H1 (cell line): ENCODE data around the gene THOP1. TPM values are rescaled to one million over a fixed set of nuclear protein-coding genes. Genes with fewer than 3 reads are reported as not detected.

Experiments used
- CTCF ChIA-PET: fragments of 300-600 bp; sonication (Branson Sonifier 250); formaldehyde crosslinking; loops from one replicate; lab custom pipeline; 2021; ENCODE audit not compliant: partially characterized antibody; lab: Charles Lee
- POLR2A ChIA-PET: fragments of 300-600 bp; sonication (Branson Sonifier 250); formaldehyde crosslinking; loops from one replicate; lab custom pipeline; 2021; ENCODE audit warnings: inconsistent platforms; ENCODE audit not compliant: partially characterized antibody; lab: Charles Lee
- DNase-seq, 2 experiments: peaks; one replicate each; pipeline versions ENCODE4 v3.0.0 to v3.0.0-alpha.2; 2010 to 2022; ENCODE audit warnings: low spot score in 2 of 2, low read depth in 1 of 2, mixed read lengths in 1 of 2
- FAIRE-seq: peaks from 2 replicates; lab custom pipeline; 2011; peaks lifted over from hg19 to GRCh38; lab: Jason Lieb, UNC
- H2AFZ ChIP-seq: 2 replicates; pipeline ENCODE4 v1.8.1; 2012; ENCODE audit warnings: low read length, inconsistent platforms
- H2AK5ac ChIP-seq: 2 replicates; pipeline ENCODE4 v1.6.1; 2013; ENCODE audit warnings: low read depth, low read length
- H2BK120ac ChIP-seq: replicated peaks from 2 replicates; pipeline ENCODE3; 2013; ENCODE audit warnings: low read depth, low read length, inconsistent platforms
- H2BK12ac ChIP-seq: 2 replicates; pipeline ENCODE4 v1.6.1; 2013; ENCODE audit warnings: low read depth, low read length
- H2BK15ac ChIP-seq: 2 replicates; pipeline ENCODE4 v1.6.1; 2013; ENCODE audit warnings: low read length
- H2BK20ac ChIP-seq: 2 replicates; pipeline ENCODE4 v1.6.1; 2013; ENCODE audit warnings: low read length
- H2BK5ac ChIP-seq: 2 replicates; pipeline ENCODE4 v1.6.1; 2013; ENCODE audit warnings: low read depth, low read length
- H3K14ac ChIP-seq: 2 replicates; pipeline ENCODE4 v1.6.1; 2013; ENCODE audit warnings: inconsistent platforms; ENCODE audit not compliant: insufficient read length
- H3K18ac ChIP-seq: 2 replicates; pipeline ENCODE4 v1.6.1; 2013; ENCODE audit warnings: low read length; ENCODE audit errors: extremely low read depth
- H3K23ac ChIP-seq: 2 replicates; pipeline ENCODE4 v1.6.1; 2013; ENCODE audit warnings: inconsistent platforms; ENCODE audit not compliant: insufficient read length
- H3K23me2 ChIP-seq: 2 replicates; pipeline ENCODE4 v1.6.1; 2013; ENCODE audit warnings: low read depth, low read length
- H3K27ac ChIP-seq: 2 replicates; pipeline ENCODE4 v1.6.1; 2011; ENCODE audit warnings: low read depth, low read length, inconsistent platforms
- H3K27me3 ChIP-seq, 4 experiments: replicated peaks in 1 of 4; 1 replicate in 1 of 4; 2 replicates in 3 of 4; pipeline versions ENCODE4 v1.6.1 to v1.8.1; 2011 to 2013; ENCODE audit warnings: low read length in 3 of 4, mild to moderate bottlenecking in 3 of 4, inconsistent platforms in 2 of 4, mixed read lengths in 2 of 4, moderate library complexity in 1 of 4; ENCODE audit not compliant: control insufficient read depth in 3 of 4, insufficient read depth in 3 of 4; ENCODE audit errors: extremely low read depth in 1 of 4
- H3K36me3 ChIP-seq, 4 experiments: 2 replicates each; pipeline versions ENCODE4 v1.6.1 to v1.8.1; 2011 to 2013; ENCODE audit warnings: mild to moderate bottlenecking in 4 of 4, low read length in 3 of 4, moderate library complexity in 2 of 4, control low read depth in 1 of 4, inconsistent platforms in 1 of 4; ENCODE audit not compliant: insufficient read depth in 4 of 4, control insufficient read depth in 2 of 4
- H3K4ac ChIP-seq: replicated peaks from 2 replicates; pipeline ENCODE3; 2013; ENCODE audit warnings: low read length, low read depth, mixed read lengths, inconsistent platforms; ENCODE audit not compliant: insufficient read length
- H3K4me1 ChIP-seq, 4 experiments: replicated peaks in 1 of 4; 1 replicate in 1 of 4; 2 replicates in 3 of 4; pipeline versions ENCODE4 v1.6.1 to v1.8.1; 2011 to 2013; ENCODE audit warnings: low read length in 3 of 4, inconsistent platforms in 2 of 4, mixed read lengths in 1 of 4; ENCODE audit not compliant: insufficient read depth in 4 of 4, control insufficient read depth in 3 of 4
- H3K4me2 ChIP-seq, 2 experiments: 2 replicates each; pipeline versions ENCODE4 v1.6.1 to v1.8.1; 2011 to 2013; ENCODE audit warnings: low read depth in 2 of 2, low read length in 2 of 2, control low read depth in 1 of 2, inconsistent platforms in 1 of 2, mild to moderate bottlenecking in 1 of 2; ENCODE audit not compliant: insufficient read depth in 1 of 2
- H3K4me3 ChIP-seq, 4 experiments: fragments of 200-600, 300-600 bp in 1 of 4; sonication (generic), shearing (Covaris generic), sonication (Bioruptor Twin) in 1 of 4; 2 replicates each; pipeline versions ENCODE4 v1.5.1 to v1.8.1; 2011 to 2016; ENCODE audit warnings: low read length in 4 of 4, low read depth in 3 of 4, control low read depth in 2 of 4, inconsistent platforms in 2 of 4, mild to moderate bottlenecking in 2 of 4, mixed read lengths in 1 of 4, moderate library complexity in 1 of 4; ENCODE audit not compliant: insufficient read depth in 2 of 4; ENCODE audit errors: extremely low read depth in 1 of 4
- H3K56ac ChIP-seq: replicated peaks from 2 replicates; pipeline ENCODE3; 2013; ENCODE audit warnings: low read depth, mild to moderate bottlenecking, mixed read lengths, low read length, inconsistent platforms; ENCODE audit not compliant: insufficient read length
- H3K79me1 ChIP-seq: 2 replicates; pipeline ENCODE4 v1.6.1; 2013; ENCODE audit warnings: low read depth, low read length, control low read depth
- H3K79me2 ChIP-seq, 2 experiments: 2 replicates each; pipeline versions ENCODE4 v1.6.1 to v1.8.1; 2012 to 2013; ENCODE audit warnings: low read length in 2 of 2, mild to moderate bottlenecking in 2 of 2, inconsistent platforms in 1 of 2; ENCODE audit not compliant: insufficient read depth in 2 of 2, control insufficient read depth in 1 of 2
- H3K9ac ChIP-seq, 4 experiments: replicated peaks in 1 of 4; 1 replicate in 1 of 4; 2 replicates in 3 of 4; pipeline versions ENCODE4 v1.6.1 to v1.8.1; 2011 to 2013; ENCODE audit warnings: low read depth in 3 of 4, low read length in 3 of 4, control low read depth in 2 of 4, mild to moderate bottlenecking in 2 of 4, moderate library complexity in 2 of 4, inconsistent platforms in 1 of 4; ENCODE audit errors: extremely low read depth in 1 of 4
- H3K9me3 ChIP-seq, 2 experiments: 2 replicates each; pipeline versions ENCODE4 v1.6.1 to v1.8.1; 2012 to 2013; ENCODE audit warnings: mild to moderate bottlenecking in 2 of 2, moderate library complexity in 2 of 2, control low read depth in 1 of 2, inconsistent platforms in 1 of 2, low read depth in 1 of 2, low read length in 1 of 2, mixed read lengths in 1 of 2; ENCODE audit not compliant: insufficient read depth in 2 of 2
- H4K20me1 ChIP-seq, 2 experiments: replicated peaks in 1 of 2; 2 replicates each; pipeline versions ENCODE3 to v1.8.1; 2011 to 2013; ENCODE audit warnings: inconsistent platforms in 2 of 2, low read length in 2 of 2, mild to moderate bottlenecking in 1 of 2; ENCODE audit not compliant: insufficient read depth in 2 of 2, control insufficient read depth in 1 of 2
- H4K5ac ChIP-seq: 2 replicates; pipeline ENCODE4 v1.6.1; 2013; ENCODE audit warnings: low read length, low read depth, mixed read lengths, inconsistent platforms; ENCODE audit not compliant: insufficient read length
- H4K8ac ChIP-seq: 2 replicates; pipeline ENCODE4 v1.8.0; 2013; ENCODE audit warnings: mild to moderate bottlenecking, moderate library complexity, low read length, inconsistent platforms; ENCODE audit not compliant: insufficient read depth; ENCODE audit errors: extremely low read depth
- H4K91ac ChIP-seq: replicated peaks from 2 replicates; pipeline ENCODE3; 2013; ENCODE audit warnings: low read length, mixed read lengths, inconsistent platforms; ENCODE audit not compliant: insufficient read length
- CTCF ChIP-seq, 3 experiments: IDR thresholded peaks; 1 replicate in 2 of 3; 2 replicates in 1 of 3; pipeline versions ENCODE4 v1.5.1 to v1.6.1; 2011; ENCODE audit warnings: low read length in 3 of 3, mild to moderate bottlenecking in 3 of 3, inconsistent platforms in 2 of 3, low read depth in 1 of 3, moderate library complexity in 1 of 3; ENCODE audit not compliant: insufficient read depth in 1 of 3; ENCODE audit errors: control extremely low read depth in 1 of 3
- KDM1A ChIP-seq: fragments of 200-600, 300-600 bp; sonication (generic); IDR thresholded peaks from 2 replicates; pipeline ENCODE4 v1.7.1; 2016; ENCODE audit warnings: mild to moderate bottlenecking, low read length, borderline replicate concordance
- WGBS, 2 experiments: shearing (Covaris generic) in 1 of 2; methylation state at CpG; one replicate each; pipeline versions ENCODE4 v1.1.6 to v1.1.7; 2013 to 2015; ENCODE audit warnings: low lambda C conversion rate in 2 of 2, mixed read lengths in 2 of 2, inconsistent platforms in 1 of 2, low coverage in 1 of 2, missing lambda C conversion rate in 1 of 2; ENCODE audit not compliant: insufficient replicate concordance in 2 of 2, insufficient coverage in 1 of 2, insufficient read length in 1 of 2; ENCODE audit errors: extremely low coverage in 1 of 2, missing lambda C conversion rate in 1 of 2; 5-methylcytosine and 5-hydroxymethylcytosine counted together
- polyA plus RNA-seq, 7 experiments: library from polyadenylated mRNA; depleted of rRNA in 3 of 7; stranded (reverse) in 5 of 7; unstranded in 2 of 7; fragments of >200 nt in 5 of 7; fragments of 200-250 nt in 2 of 7; gene quantifications; 1 replicate in 5 of 7; 2 replicates in 1 of 7; 4 replicates in 1 of 7; pipeline versions ENCODE4 v1.2.1 to v1.2.3, GENCODE V29; 2011 to 2013; ENCODE audit warnings: missing spikeins in 2 of 7, mixed read lengths in 2 of 7
- total RNA-seq: library from RNA; stranded (reverse); fragmentation: NEBNext Ultra II Directional; extraction: Animal tissue kit (Norgen Biotek cat#: 25700); gene quantifications from 2 replicates; pipeline ENCODE4 v1.2.1, GENCODE V29; 2021

THOP1 gene
- total and polyA plus RNA-seq, 2 of the 8 experiments (the other 6 are each of a cell fraction or from before 2014, with no cell fraction given): 136 to 159 TPM

- Histone ChIP-seq H2BK20ac (no peak overlapping the region), H2BK15ac (no peak overlapping the region), H2AFZ (no peak overlapping the region), H3K36me3 (peaks cover 0 to 12% (median 5%) of the 10 kb centered on the region in 4 experiments; a peak in 4 of 8 replicates), H4K5ac (no peak overlapping the region), H3K9ac (no peak overlapping the region), H3K18ac (no peak overlapping the region), H4K91ac (no peak overlapping the region), H2BK12ac (no peak overlapping the region), H3K4me1 (no peaks in the 10 kb centered on the region), H3K23ac (no peak overlapping the region), H2BK120ac (no peak overlapping the region), H2BK5ac (no peak overlapping the region), H3K56ac (no peak overlapping the region), H3K79me2 (no peaks in the 10 kb centered on the region), H3K4me3 (no peak overlapping the region), H3K27ac (no peak overlapping the region), H4K20me1 (no peaks in the 10 kb centered on the region), H3K23me2 (no peaks in the 10 kb centered on the region), H2AK5ac (no peak overlapping the region), H3K9me3 (peaks cover 60 to 83% of the 10 kb centered on the region in 2 experiments), H3K4me2 (no peak overlapping the region), H3K4ac (no peak overlapping the region), H3K79me1 (no peaks in the 10 kb centered on the region), H3K27me3 (no peaks in the 10 kb centered on the region; a peak in 1 of 7 replicates), H4K8ac (no peak overlapping the region), H3K14ac (no peak overlapping the region)
- FAIRE-seq (no peak), DNase-seq (no peak)
- TF ChIP-seq KDM1A (no peak), CTCF (IDR thresholded peaks at IDR 0.05; ENCODE audit: control extremely low read depth in 1 of 3, insufficient read depth in 1 of 3, low read depth in 1 of 3, low read length in 3 of 3) (peak in 1 of 3 experiments; percentile 5; a peak in 1 of 4 replicates)
- CTCF ChIA-PET: interaction anchor here (0.6 to 1.1 kb wide), 5 partner anchors 16 to 876 kb away, joined by 3 to 5 read pairs (median 3); partner anchors contain the start of gene ZNF555
- 88% methylated on average over 27 of the region's 27 CpGs; no CpG with 5 or more reads in 1 of the 2 experiments for WGBS, 2 experiments
- POLR2A ChIA-PET: no interaction called here
Observed at GRCh38 chr19:2858864-2859263, 73.6 kb downstream of the THOP1 start.
